Activated CD8-positive, alpha-beta memory T cell treated with anti-CD3 and anti-CD28 coated beads, Interleukin-2, amount 50 U/mL, for 4 hours (primary cell): ENCODE results near the gene SYVN1.
A peak's percentile ranks its signal among the peaks of the same experiment; 100 is the strongest.

Source experiments
- DNase-seq: peaks from one replicate; pipeline ENCODE4 v3.0.0-alpha.2; 2020

SYVN1 gene

DNA sequence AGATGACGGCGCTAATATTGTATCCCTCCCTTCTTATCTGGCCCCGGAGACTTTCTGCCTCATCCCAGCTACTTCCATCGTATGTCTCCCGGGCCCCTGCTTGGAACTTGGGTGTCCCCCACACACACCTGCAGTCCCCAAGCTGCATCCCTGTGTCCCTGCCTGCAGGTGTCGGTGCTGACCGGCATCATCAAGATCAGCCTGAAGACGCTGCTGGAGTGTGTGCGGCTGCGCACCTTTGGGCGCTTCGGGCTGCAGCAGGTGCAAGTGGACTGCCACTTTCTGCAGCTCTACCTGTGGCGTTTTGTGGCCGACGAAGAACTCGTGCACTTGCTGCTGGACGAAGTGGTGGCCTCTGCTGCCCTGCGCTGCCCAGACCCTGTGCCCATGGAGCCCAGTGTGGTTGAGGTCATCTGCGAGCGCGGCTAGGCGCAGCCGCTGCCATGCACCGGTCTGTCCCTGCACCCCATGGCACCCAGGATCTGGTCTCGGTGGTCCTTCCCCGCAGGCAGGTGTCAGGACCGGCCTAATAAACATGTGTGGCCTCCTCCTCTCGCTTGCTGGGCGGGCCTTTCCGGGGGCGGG is 23.1 kb downstream of the SYVN1 start:
- no peak for DNase-seq

DNA sequence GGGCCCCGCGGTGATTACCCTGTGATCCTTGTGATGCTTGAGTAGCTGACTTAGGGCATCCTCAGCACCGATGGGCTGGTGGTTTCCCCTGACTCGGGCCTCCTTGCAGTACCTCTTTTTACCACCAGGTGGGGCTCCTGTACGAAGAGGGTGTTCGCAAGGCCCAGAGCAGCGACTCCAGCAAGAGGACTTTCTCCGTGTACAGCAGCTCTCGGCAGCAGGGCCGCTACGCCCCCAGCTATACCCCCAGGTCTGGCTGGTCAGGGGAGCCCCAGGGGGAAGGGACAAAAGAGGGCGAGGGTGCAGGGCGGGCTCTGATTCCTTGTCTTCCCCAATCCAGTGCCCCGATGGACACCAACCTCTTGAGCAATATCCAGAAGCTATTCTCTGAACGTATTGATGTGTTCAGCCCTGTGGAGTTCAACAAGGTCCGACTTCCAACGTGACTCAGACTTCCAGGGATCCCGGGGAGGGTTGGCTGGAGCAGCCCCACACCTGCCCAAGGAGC is 23.9 kb downstream of the SYVN1 start:
- DNase-seq = peak; percentile 97

DNA sequence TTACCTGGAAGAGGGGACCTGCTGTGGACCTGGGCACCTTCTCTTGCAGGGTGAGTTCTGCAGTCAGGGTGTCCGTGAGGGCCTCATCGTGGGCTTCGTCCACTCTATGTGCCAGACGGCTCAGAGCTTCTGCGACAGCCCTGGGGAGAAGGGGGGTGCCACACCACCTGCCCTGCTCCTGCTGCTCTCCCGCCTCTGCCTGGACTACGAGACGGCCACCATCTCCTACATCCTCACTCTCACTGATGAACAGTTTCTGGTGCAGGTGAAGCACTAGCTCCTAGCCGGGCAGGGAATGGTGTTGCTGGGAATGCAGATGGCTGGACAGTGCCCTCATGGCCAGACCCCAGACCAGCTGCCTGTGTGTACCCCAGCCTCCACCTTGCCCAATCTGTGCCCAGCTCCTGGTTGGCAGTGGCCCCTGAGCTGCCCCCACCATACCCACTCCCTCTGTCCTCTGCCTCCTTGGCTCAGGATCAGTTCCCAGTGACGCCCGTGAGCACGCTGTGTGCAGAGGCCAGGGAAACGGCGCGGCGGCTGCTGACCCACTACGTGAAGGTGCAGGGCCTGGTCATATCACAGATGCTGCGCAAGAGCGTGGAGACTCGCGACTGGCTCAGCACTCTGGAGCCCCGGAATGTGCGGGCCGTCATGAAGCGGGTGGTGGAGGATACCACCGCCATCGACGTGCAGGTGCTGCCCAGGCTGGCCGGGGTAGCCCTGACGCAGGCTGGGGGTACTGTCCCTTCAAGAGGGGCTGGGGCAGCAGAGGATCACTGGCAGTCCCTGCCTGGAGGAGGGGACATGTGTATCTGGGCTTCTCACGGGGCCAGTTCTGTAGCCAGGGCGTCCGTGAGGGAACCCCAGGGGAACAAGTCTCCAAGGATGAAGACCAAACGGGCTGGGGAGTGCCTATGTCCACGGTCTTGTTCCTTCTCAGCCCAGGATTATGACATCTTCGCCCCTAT is 24.8 kb downstream of the SYVN1 start:
- no peak for DNase-seq

DNA sequence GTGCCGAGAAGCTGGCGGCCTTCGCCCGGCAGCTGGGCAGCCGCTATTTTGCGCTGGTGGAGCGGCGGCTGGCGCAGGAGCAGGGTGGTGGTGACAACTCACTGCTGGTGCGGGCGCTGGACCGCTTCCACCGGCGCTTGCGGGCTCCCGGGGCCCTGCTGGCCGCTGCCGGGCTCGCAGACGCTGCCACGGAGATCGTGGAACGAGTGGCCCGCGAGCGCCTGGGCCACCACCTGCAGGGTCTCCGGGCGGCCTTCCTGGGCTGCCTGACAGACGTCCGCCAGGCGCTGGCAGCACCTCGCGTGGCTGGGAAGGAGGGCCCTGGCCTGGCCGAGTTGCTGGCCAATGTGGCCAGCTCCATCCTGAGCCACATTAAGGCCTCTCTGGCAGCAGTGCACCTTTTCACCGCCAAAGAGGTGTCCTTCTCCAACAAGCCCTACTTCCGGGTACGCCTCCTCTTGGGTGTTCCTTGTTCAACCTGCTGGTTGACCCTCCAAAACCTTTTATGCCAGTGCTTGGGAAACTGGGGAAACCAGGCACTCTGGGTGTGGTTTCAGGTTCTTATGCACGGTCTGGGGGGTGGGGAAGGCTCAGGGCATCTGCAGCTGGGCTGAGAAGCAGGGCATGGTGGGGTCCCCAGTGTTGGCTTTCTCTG is 25.7 kb downstream of the SYVN1 start:
- no peak for DNase-seq

DNA sequence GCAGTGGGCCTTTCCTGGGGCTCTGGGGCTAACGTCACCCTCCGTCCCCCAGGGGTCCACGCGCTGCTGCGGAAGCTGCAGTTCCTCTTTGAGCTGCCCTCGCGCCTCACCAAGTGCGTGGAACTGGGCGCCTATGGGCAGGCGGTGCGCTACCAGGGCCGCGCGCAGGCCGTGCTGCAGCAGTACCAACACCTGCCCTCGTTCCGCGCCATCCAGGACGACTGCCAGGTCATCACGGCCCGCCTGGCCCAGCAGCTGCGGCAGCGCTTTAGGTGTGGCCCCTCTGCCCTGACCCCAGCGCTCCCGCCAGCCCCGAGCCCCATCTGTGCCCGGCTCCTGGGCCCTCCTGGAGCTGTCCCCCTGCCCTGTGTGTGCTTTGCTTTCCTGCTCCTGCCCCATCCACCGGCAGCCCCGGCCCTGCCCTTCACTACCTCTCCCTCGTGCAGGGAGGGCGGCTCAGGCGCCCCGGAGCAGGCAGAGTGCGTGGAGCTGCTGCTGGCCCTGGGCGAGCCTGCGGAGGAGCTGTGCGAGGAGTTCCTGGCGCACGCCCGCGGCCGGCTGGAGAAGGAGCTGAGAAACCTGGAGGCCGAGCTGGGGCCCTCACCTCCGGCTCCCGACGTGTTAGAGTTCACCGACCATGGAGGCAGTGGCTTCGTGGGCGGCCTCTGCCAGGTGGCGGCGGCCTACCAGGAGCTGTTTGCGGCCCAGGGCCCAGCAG is 26.4 kb downstream of the SYVN1 start:
- no peak for DNase-seq

DNA sequence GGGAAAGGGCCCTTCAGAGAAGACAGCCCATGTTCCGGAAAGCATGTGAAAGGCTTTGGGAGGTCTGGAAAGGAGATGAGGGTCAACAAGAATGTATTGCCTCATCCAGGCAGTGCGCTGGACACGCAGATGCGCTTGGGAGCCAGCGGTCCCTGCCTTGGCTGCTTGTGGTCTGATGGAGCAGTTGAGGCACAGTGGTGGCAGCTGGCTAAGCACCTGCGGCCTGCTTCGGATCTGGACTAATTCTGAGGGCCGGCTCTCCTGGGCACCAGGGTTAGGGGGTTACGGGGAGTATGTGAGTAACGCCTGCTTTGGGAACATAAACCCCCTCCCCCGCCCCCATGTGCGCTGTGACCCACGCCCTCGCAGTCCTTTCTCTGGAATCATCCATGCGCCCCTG is 27.2 kb downstream of the SYVN1 start:
- DNase-seq = no peak

DNA sequence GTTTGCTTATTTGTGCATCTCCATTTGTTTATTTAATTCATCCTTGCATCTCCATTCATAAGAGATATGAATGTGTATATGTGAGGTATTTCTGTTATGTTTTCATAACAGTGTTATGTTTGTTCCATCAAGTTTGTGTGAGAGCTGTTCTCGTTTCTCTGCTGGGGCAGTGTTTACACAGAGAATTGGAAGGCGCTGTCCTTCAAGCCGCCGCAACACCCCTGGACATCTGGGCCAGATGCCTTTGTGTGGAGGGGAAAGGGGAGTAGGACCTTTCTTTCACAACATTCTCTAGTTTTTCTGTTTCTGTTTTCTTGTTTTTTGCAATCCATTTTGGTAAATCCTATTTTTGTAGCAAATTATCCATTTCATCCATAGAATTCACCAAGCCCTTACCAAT is 29.7 kb downstream of the SYVN1 start:
- no peak for DNase-seq

DNA sequence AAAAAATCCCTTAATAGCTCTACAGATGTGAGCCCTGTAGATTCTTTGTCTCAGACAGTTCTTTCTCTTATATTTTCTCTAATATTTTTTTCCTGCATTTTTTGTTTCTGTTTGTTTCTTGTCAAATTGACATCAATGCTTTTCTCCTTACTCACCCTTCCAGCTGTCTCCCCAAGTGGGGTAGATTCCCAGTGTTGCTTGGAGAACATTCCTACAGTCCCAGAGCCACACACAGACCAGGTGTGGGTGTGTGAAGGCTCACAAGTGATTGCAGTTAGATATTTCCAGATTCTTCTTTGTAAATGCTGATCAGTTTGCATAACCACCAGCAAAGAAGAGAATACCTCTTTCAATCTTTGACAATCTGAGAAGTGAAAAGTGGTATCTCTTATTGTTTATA is 30.8 kb downstream of the SYVN1 start:
- DNase-seq = no peak

DNA sequence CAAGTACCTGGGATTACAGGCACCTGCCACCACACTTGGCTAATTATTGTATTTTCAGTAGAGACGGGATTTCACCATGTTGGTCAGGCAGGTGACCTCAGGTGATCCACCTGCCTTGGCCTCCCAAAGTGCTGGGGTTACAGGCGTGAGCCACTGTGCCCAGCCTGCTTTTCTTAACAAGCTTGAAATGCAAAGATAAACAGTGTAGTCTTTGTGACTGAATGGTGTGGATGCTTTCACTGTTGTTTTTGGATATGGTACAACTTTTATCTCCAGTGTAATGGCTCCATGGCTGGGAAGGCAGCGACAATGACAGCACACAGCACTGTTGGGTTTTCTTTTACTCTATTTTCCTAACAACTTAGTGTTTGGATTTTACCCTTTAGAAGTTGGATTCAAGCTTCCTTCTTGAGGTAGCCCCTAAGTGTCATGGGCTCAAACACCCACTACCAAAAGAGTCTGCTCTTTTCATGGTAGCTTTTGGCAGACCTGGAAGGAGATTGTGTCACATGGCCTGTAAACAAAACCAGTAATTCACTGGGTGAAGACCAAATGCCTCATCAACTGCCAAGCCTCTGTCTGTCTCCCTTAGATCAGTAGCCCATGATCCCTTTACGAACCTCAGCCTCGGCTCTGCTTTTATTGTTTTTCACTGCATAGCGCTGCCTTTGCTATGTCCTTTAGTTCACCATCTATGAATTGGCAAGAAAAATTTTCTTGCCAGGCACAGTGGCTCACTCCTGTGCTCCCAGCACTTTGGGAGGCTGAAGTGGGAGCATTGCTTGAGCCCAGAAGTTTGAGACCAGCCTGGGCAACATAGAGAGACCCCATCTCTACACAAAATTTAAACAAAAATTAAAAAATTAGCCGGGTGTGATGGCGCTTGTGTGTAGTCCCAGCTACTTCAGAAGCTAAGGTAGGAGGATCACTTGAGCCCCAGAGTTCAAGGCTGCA is 31.9 kb downstream of the SYVN1 start:
- no peak for DNase-seq

DNA sequence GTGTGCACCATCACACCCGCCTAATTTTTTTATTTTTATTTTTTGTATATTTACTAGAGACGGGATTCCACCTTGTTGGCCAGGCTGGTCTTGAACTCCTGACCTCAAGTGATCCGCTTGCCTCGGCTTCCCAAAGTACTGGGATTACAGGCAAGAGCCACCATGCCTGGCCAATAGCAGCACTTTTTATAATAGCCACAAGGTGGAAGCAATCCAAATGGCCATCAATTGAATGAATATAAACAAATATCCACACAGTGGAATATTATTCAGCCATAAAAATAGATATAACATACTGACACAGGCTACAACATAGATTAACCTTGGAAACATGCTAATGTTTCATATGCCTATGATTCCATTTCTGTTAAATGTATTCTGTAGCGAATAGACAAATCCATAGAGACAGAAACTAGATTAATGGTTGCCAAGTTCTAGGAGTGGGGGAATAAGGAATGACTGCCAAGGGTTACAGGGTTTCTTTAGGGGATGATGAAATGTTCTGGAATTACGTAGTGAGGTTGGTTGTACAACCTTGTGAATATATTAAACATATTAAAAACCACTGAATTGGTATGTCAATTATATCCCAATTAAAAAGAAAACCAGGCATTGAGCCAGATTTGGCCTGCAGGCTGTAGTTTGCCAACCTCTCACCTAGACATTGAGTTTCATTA is 33.5 kb downstream of the SYVN1 start:
- DNase-seq = no peak

DNA sequence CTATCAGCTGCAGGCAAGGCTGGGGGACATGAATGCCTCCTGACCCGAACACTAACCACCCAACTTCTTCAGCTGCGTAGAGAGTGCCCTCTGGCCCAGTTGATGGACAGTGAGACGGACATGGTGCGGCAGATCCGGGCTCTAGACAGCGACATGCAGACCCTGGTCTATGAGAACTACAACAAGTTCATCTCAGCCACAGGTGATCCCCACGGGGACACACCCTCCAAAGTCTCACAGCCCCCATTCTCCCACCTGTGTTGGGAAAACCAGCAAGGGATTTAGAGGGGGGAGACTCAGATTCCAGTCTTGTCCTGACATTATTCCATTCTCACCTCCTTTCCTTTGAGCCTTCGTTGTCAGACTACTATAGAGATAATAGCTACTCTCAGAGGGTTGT is 37.4 kb downstream of the SYVN1 start:
- DNase-seq = no peak

DNA sequence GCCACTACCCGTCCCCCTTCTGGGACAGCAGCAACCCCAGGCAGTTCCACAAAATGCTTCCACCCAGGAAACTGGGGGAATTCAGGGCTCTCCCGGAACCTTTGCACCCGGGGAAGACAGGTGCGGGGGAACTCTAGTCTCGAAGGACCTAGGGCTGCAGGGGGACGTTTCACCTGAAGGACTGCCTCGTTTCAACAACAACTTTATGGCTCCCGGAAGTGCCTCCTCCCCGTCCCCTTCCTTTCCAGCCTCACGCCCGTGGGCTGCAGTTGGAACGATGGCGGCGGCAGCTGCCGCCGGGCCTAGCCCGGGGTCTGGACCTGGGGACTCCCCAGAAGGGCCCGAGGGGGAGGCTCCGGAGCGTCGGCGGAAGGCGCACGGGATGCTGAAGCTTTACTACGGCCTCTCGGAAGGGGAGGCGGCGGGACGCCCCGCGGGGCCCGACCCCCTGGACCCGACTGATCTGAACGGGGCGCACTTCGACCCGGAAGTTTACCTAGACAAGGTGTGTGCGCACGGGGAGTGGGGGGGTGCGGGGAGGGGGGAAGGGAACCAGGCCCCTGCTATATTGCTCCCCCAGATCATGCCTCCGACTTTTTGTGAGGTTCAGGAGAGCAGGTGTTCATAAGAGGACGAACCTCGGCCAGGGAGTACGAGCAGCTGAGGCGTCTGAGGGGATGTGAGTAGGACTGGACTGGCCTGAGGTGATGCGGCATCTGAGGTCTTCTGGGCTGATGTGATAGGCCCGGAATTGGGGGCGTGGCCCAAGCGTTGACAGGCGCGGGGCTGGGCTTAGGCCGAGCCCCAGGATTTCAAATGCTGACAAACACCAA is 38.1 kb downstream of the SYVN1 start, which contains the start of gene VPS51:
Gene VPS51 (plus strand): TSS at position 241 of the 833 bp plus-strand sequence. CDS start 37 bp downstream, at position 278.
- DNase-seq = peak; percentile 81

DNA sequence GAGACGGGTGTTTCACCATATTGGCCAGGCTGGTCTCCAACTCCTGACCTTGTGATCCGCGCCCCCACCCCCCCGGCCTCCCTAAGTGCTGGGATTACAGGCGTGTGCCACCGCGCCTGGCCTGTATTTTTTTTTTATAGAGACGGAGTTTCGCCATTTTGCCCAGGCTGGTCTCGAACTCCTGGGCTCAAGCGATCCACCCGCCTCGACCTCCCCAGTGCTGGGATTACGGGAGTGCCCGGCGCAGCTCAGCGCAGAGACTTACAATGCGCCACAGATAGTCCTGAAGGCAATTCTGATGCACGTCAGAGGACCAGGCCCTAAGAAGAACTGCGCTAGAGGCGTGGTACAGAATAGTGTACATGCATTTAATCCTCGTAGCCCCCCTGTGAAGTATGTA is 38.9 kb downstream of the SYVN1 start:
- DNase-seq = no peak

DNA sequence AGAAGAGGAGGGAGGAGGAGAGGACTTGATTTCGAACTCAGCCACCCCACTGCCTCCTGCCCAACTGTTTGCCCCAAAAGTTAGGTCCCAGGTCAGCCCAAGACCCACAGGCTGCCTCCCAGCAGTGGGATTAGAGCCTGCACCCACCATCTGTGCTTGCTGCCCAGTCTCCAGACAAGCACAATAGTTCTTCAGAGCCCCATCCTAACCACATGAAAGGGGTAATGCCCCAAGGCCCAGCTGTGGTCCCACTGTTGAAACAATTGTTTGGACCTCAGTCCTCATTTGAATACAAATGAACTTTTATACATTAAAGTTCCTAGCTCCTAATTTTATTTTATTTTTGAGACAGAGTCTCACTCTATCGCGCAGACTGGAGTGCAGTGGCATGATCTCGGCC is 43.7 kb downstream of the SYVN1 start:
- DNase-seq = no peak

DNA sequence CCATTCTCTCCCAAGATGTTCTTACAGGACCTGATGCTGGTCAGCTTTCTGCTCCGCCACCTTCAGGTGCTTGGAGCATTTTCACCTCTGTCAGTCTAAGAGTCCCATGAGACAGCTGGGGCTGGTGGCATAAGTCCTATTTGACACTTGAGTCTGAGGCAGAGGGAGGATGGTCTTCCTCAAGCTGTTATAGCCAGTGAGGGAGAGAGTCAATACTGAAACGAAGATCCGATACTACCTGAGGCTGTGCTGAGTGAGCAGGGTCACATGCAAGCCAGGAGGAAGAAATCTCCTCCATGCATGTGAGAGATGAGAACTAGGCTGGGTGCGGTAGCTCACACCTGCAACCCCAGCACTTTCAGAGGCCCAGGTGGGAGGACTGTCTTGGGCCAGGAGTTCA is 44.7 kb downstream of the SYVN1 start:
- no peak for DNase-seq

DNA sequence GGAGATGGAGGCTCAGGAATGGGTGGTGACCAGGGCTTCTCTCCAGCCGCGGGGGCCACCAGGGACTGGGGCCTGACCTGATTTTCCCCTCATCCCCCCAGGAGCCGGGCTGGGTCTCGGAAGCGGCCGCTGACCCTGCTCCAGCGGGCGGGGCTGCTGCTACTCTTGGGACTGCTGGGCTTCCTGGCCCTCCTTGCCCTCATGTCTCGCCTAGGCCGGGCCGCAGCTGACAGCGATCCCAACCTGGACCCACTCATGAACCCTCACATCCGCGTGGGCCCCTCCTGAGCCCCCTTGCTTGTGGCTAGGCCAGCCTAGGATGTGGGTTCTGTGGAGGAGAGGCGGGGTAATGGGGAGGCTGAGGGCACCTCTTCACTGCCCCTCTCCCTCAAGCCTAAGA is 46.5 kb downstream of the SYVN1 start:
- DNase-seq = no peak

DNA sequence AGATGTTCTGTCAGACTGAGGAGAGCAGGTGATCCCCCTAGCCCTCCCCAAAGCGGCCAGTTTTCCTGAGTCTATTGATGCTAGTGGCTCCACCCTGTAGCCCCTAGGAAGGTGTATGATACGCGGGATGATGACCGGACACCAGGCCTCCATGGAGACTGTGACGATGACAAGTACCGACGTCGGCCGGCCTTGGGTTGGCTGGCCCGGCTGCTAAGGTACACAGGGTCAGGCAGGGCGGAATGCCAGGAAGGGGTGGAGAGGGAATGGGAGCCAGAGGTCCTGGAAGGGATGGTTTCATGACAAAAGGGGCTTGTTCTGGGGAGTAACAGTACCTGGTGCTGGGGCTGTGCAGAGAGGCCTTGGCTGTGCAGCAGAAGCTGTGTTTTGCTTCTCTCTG is 47.1 kb downstream of the SYVN1 start:
- no peak for DNase-seq

DNA sequence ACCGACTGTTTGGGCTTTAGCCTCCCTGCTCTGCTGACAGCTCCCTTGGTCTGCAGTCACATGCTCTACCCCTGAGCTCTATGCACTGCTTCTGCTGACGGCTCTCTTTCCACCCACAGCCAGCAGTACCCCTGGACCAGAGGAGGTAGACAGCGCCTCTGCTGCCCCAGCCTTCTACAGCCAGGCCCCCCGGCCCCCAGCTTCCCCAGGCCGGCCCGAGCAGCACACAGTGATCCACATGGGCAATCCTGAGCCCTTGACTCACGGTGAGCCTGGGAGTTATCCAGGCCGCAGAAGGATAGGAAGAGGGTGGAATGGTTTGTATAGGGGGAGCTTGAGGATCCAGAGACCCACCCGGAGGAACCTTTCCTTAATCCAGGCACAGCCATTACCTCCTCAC is 47.5 kb downstream of the SYVN1 start:
- no peak for DNase-seq

DNA sequence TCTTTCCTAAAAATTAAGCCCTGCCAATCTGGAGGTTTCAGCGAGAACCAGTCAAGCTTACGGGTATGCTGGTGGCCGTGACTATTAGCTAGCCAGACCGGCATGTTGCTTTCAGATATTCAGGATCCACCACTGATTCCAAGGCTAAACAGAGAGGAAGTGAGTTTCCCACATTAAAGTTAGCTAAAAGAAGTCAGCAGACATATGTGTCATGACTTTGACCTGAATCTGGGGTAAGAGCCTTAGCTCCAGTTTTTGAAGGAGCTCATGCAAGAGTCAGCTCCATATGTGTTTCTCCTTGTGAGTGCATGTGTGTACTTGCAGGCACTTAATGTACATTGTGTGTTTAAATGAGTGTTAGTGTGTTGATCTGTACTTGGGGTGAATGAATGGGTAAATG is 48.9 kb downstream of the SYVN1 start:
- DNase-seq = no peak
